K562 (cell line): ENCODE measurements around the gene GSDME. TPM values are rescaled to one million over a fixed set of nuclear protein-coding genes. Genes with fewer than 3 reads are reported as not detected.
A peak's percentile ranks its signal among the peaks of the same experiment; 100 is the strongest.

Experiments used
- ATAC-seq: fragments of 200-7000 bp; cut with Tn5 transposase; 3 replicates; pipeline ENCODE4 v1.9.1; 2020; ENCODE audit warnings: moderate library complexity
- BruUV-seq: library from RNA; stranded (reverse); fragments of 400-500 nt; replicated peaks from 2 replicates; lab custom pipeline; 2021; lab: Mats Ljungman, UMichigan
- CTCF ChIA-PET: fragments of 300-600 bp; formaldehyde crosslinking; extraction: SDS; loops from one replicate; lab custom pipeline; 2021; ENCODE audit warnings: low intra/inter-chr PET ratio; lab: Yijun Ruan, JAX
- POLR2A ChIA-PET: fragments of 300-600, 350-650 bp; sonication (Branson Sonifier 250); formaldehyde crosslinking; extraction: SDS; loops from one replicate; lab custom pipeline; 2021; ENCODE audit warnings: antibody characterized with exemption, inconsistent platforms; lab: Yijun Ruan, JAX
- DNase-seq, 4 experiments: peaks; one replicate each; pipeline versions ENCODE4 v3.0.0 to v3.0.0-alpha.2; 2011 to 2018; ENCODE audit warnings: low spot score in 3 of 4, mixed read lengths in 3 of 4; ENCODE audit errors: extremely low read depth in 1 of 4
- FAIRE-seq: peaks from 2 replicates; lab custom pipeline; 2011; peaks lifted over from hg19 to GRCh38; lab: Jason Lieb, UNC
- H2AFZ ChIP-seq: 2 replicates; pipeline ENCODE4 v1.6.0; 2011; ENCODE audit warnings: low read depth, low read length, control low read depth, inconsistent platforms
- H3K27ac ChIP-seq: fragments of 200-600 bp; 3 replicates; pipeline ENCODE4 v1.8.0; 2011; ENCODE audit warnings: low read depth, mild to moderate bottlenecking, control low read depth, inconsistent platforms, low read length, moderate library complexity, mixed read lengths; ENCODE audit errors: extremely low read depth
- H3K27me3 ChIP-seq, 2 experiments: fragments of 300-600 bp in 1 of 2; 2 replicates in 1 of 2; 3 replicates in 1 of 2; pipeline versions ENCODE4 v1.6.0 to v1.8.0; 2011; ENCODE audit warnings: inconsistent platforms in 2 of 2, low read length in 2 of 2, mild to moderate bottlenecking in 1 of 2, mixed read lengths in 1 of 2, moderate library complexity in 1 of 2; ENCODE audit not compliant: control insufficient read depth in 2 of 2, insufficient read depth in 2 of 2
- H3K36me3 ChIP-seq: fragments of 300-600 bp; 3 replicates; pipeline ENCODE4 v1.8.0; 2011; ENCODE audit warnings: mild to moderate bottlenecking, low read length, inconsistent platforms; ENCODE audit not compliant: control insufficient read depth, insufficient read depth
- H3K4me1 ChIP-seq, 2 experiments: fragments of 200-600 bp in 1 of 2; replicated peaks in 1 of 2; 2 replicates in 1 of 2; 3 replicates in 1 of 2; pipeline versions ENCODE4 v1.5.1 to v1.8.0; 2011; ENCODE audit warnings: inconsistent platforms in 2 of 2, low read length in 2 of 2, mild to moderate bottlenecking in 1 of 2, mixed read lengths in 1 of 2, moderate library complexity in 1 of 2; ENCODE audit not compliant: control insufficient read depth in 2 of 2, insufficient read depth in 2 of 2
- H3K4me2 ChIP-seq: 2 replicates; pipeline ENCODE4 v1.6.1; 2011; ENCODE audit warnings: low read length, control low read depth, inconsistent platforms, mixed read lengths; ENCODE audit not compliant: insufficient read depth
- H3K4me3 ChIP-seq: fragments of 200-600 bp; sonication (generic), shearing (Covaris generic); 2 replicates; pipeline ENCODE4 v1.5.1; 2016; ENCODE audit warnings: control low read depth, inconsistent platforms
- H3K79me2 ChIP-seq: fragments of 200-600 bp; 3 replicates; pipeline ENCODE4 v1.8.0; 2011; ENCODE audit warnings: low read length, inconsistent platforms; ENCODE audit not compliant: control insufficient read depth, insufficient read depth
- H3K9ac ChIP-seq, 2 experiments: 2 replicates each; pipeline versions ENCODE4 v1.6.0 to v1.6.1; 2011; ENCODE audit warnings: low read depth in 2 of 2, low read length in 2 of 2, control low read depth in 1 of 2, inconsistent platforms in 1 of 2, mild to moderate bottlenecking in 1 of 2, mixed read lengths in 1 of 2; ENCODE audit not compliant: insufficient read depth in 1 of 2
- H3K9me1 ChIP-seq: one replicate; pipeline ENCODE4 v1.6.0; 2011; ENCODE audit warnings: inconsistent platforms, mild to moderate bottlenecking, low read length, moderate library complexity; ENCODE audit not compliant: control insufficient read depth, insufficient read depth
- H3K9me3 ChIP-seq: replicated peaks from 2 replicates; pipeline ENCODE4 v1.5.1; 2011; ENCODE audit warnings: low read depth, low read length, inconsistent platforms; ENCODE audit not compliant: control insufficient read depth, insufficient read depth
- H4K20me1 ChIP-seq: replicated peaks from 2 replicates; pipeline ENCODE4 v1.6.1; 2011; ENCODE audit warnings: low read length, inconsistent platforms, mixed read lengths; ENCODE audit not compliant: control insufficient read depth, insufficient read depth
- CHD2 ChIP-seq: IDR thresholded peaks from 2 replicates; pipeline ENCODE4 v1.6.1; 2011; ENCODE audit warnings: low read depth, low read length
- MYC ChIP-seq, 2 experiments: fragments of 250-450 bp in 1 of 2; sonication (Bioruptor Pico) in 1 of 2; IDR thresholded peaks; 2 replicates each; pipeline versions ENCODE4 v1.5.1 to v1.6.1; 2012 to 2021; ENCODE audit warnings: low read depth in 2 of 2, borderline replicate concordance in 1 of 2, improper control_type of control experiment in 1 of 2, low read length in 1 of 2, mild to moderate bottlenecking in 1 of 2, moderate library complexity in 1 of 2
- NCOR1 ChIP-seq: fragments of 450-650 bp; IDR thresholded peaks from 2 replicates; pipeline ENCODE4 v1.6.1; 2016; ENCODE audit warnings: mild to moderate bottlenecking, moderate library complexity
- RFX7 ChIP-seq: fragments of 250-450 bp; sonication (Bioruptor Pico); IDR thresholded peaks from 2 replicates; pipeline ENCODE4 v1.5.1; 2021; ENCODE audit warnings: mild to moderate bottlenecking
- ZNF512 ChIP-seq: IDR thresholded peaks from 2 replicates; pipeline ENCODE4 v1.6.1; 2016; ENCODE audit warnings: missing genetic modification characterization, missing compliant biosample characterization
- WGBS: fragments of 100-300 bp; shearing (Covaris generic); methylation state at CpG from one replicate; pipeline ENCODE4 v1.1.6; 2016; ENCODE audit warnings: low coverage, mixed read lengths; ENCODE audit not compliant: insufficient coverage; ENCODE audit errors: missing lambda C conversion rate; 5-methylcytosine and 5-hydroxymethylcytosine counted together
- in situ Hi-C: fragments of 300-500 bp; cut with MboI; formaldehyde crosslinking; loops from 4 replicates; pipeline ENCODE4 v1.15.0; 2018; ENCODE audit warnings: inconsistent platforms, mixed read lengths
- intact Hi-C: fragments of 100-400 bp; cut with micrococcal nuclease; formaldehyde crosslinking; loops from 2 replicates; pipeline ENCODE4 v1.14.2; 2022
- polyA plus RNA-seq, 8 experiments: library from polyadenylated mRNA; depleted of rRNA in 4 of 8; stranded (reverse) in 5 of 8; unstranded in 3 of 8; fragments of >200 nt; fragmentation: Nextera tagmentation in 2 of 8; fragmentation: Illumina TruSeq in 1 of 8; extraction: Ambion mirVana in 2 of 8; extraction: Trizol in 1 of 8; gene quantifications; 2 replicates each; pipeline versions ENCODE4 v1.2.1 to v1.2.3, GENCODE V29; 2011 to 2014; ENCODE audit warnings: inconsistent platforms in 1 of 8, missing spikeins in 1 of 8
- total RNA-seq, 7 experiments: library from RNA; depleted of rRNA in 6 of 7; stranded (reverse); fragments of >200 nt in 6 of 7; fragmentation: Illumina TruSeq in 2 of 7; extraction: Trizol in 2 of 7; gene quantifications; 2 replicates each; pipeline versions ENCODE4 v1.2.1 to v1.2.3, GENCODE V29; 2011 to 2021; ENCODE audit warnings: low replicate concordance in 1 of 7

Gene GSDME
- total and polyA plus RNA-seq, 9 of the 15 experiments (the other 6 are each of a cell fraction or from before 2014, with no cell fraction given): 0.37 to 1.9 (median 0.62) TPM

- no peak for FAIRE-seq
- no peaks in the 10 kb centered on the region for H3K36me3 ChIP-seq
- no TSS peak for BruUV-seq
- H3K9me3 ChIP-seq: no peaks in the 10 kb centered on the region
- H3K79me2 ChIP-seq: no peaks in the 10 kb centered on the region
- H3K4me1 ChIP-seq: peaks cover 3 to 29% of the 10 kb centered on the region in 2 experiments; a peak in 4 of 5 replicates
- H3K4me3 ChIP-seq: no peak overlapping the region
- no peaks in the 10 kb centered on the region for H4K20me1 ChIP-seq
- POLR2A ChIA-PET: interaction anchor here (0.6 to 3.7 kb wide), 3 partner anchors 13 to 1459 kb away, joined by 3 to 20 read pairs (median 3); no protein-coding TSS in a partner anchor
- no peak for TF ChIP-seq MYC (IDR thresholded peaks at IDR 0.05; ENCODE audit: low read depth, low read length)
- TF ChIP-seq MYC (CRISPR knock-in tag; IDR thresholded peaks at IDR 0.05; ENCODE audit: borderline replicate concordance, low read depth): no peak
- no peak for TF ChIP-seq CHD2
- TF ChIP-seq RFX7 (CRISPR knock-in tag): no peak
- 0 out of 2 replicates have a peak, but pooled peaks have one; percentile 7 for TF ChIP-seq ZNF512 (tag)
- TF ChIP-seq NCOR1: 0 out of 2 replicates have a peak, but pooled peaks have one; percentile 7
- H3K9me1 ChIP-seq: no peaks in the 10 kb centered on the region
- no peak for ATAC-seq
- no peak overlapping the region for H3K27ac ChIP-seq
- H3K4me2 ChIP-seq: no peak overlapping the region
- no peak overlapping the region for H2AFZ ChIP-seq
- CTCF ChIA-PET: no interaction called here
- 7% methylated on average over 1 of the region's 1 CpG for WGBS
- no peaks in the 10 kb centered on the region; a peak in 1 of 5 replicates for H3K27me3 ChIP-seq
- H3K9ac ChIP-seq: no peak overlapping the region
- DNase-seq: no peak
- in situ Hi-C loops (no loop called here), intact Hi-C loops (no loop called here)
These were observed 6.7 kb upstream of the GSDME start for GRCh38 chr7:24764011-24764410.
